Tibial nerve (tissue), 4 donors: Measurements from ENCODE around the gene CLASP1.

ENCODE experiments used
- CTCF ChIP-seq, 5 experiments: fragments of 200-600 bp in 3 of 5; fragments of 450-650 bp in 2 of 5; sonication (generic) in 3 of 5; IDR thresholded peaks; one replicate each; pipeline ENCODE4 v1.5.1; 2016 to 2019; ENCODE audit warnings: antibody characterized with exemption in 5 of 5, mild to moderate bottlenecking in 3 of 5, moderate library complexity in 2 of 5
- EP300 ChIP-seq, 2 donors: sonication (generic); formaldehyde crosslinking; IDR thresholded peaks; one replicate each; pipeline ENCODE4 v1.6.1; 2017; ENCODE audit warnings: antibody characterized with exemption in 2 of 2, mild to moderate bottlenecking in 1 of 2

GRCh38 chr2:121489284-121489683 lies 160.0 kb downstream of the CLASP1 start:
- no peak for TF ChIP-seq EP300 (IDR thresholded peaks at IDR 0.05)
- TF ChIP-seq CTCF (IDR thresholded peaks at IDR 0.05): no peak
